NB4 (cell line): ENCODE data around the gene CDC14A.

Experiments used
- CTCF ChIP-seq: IDR thresholded peaks from one replicate; pipeline ENCODE4 v1.5.1; 2012; ENCODE audit warnings: low read depth, low read length
- MAX ChIP-seq: IDR thresholded peaks from 2 replicates; pipeline ENCODE4 v1.6.1; 2011; ENCODE audit warnings: low read depth, low read length
- POLR2A ChIP-seq: IDR thresholded peaks from 2 replicates; pipeline ENCODE4 v1.6.1; 2011; ENCODE audit warnings: mild to moderate bottlenecking; ENCODE audit not compliant: insufficient read length; ENCODE audit errors: extremely low read depth

- no peak for TF ChIP-seq CTCF
- TF ChIP-seq MAX: no peak
- no peak for TF ChIP-seq POLR2A
Observed at GRCh38 chr1:100483230-100483629, 130.9 kb downstream of the CDC14A start.
